ENCODE results near the gene AMDHD2. TPM values are rescaled to one million over a fixed set of nuclear protein-coding genes. Genes with fewer than 3 reads are reported as not detected.

Gene AMDHD2
- total and polyA plus RNA-seq, 2 of the 13 experiments (the other 11 are each of a cell fraction or from before 2014, with no cell fraction given), result 33.5 to 39.1 TPM

- TF ChIP-seq GTF3A (CRISPR knock-in tag; conservative IDR thresholded peaks at IDR 0.05) (no peak), ZKSCAN5 (CRISPR knock-in tag; IDR thresholded peaks at IDR 0.05) (no peak), SUZ12 (IDR thresholded peaks at IDR 0.05; ENCODE audit: low read depth, low read length) (no peak), ELF3 (CRISPR knock-in tag; IDR thresholded peaks at IDR 0.05) (no peak), HNRNPUL1 (IDR thresholded peaks at IDR 0.05; ENCODE audit: low read depth, low read length) (no peak), ZNF329 (CRISPR knock-in tag; IDR thresholded peaks at IDR 0.05; ENCODE audit: low read depth) (no peak), ZFX (CRISPR knock-in tag; IDR thresholded peaks at IDR 0.05; ENCODE audit: low read depth) (peak; percentile 78), ZNF878 (CRISPR knock-in tag; IDR thresholded peaks at IDR 0.05) (no peak), DNMT1 (CRISPR knock-in tag; IDR thresholded peaks at IDR 0.05) (no peak), ZFP37 (CRISPR knock-in tag; IDR thresholded peaks at IDR 0.05; ENCODE audit: borderline replicate concordance) (no peak), AGO2 (optimal IDR thresholded peaks at IDR 0.05; ENCODE audit: low read depth, low read length) (no peak), ZNF746 (CRISPR knock-in tag; IDR thresholded peaks at IDR 0.05) (no peak; the same call in 1 of the 2 replicates), FOXP4 (CRISPR knock-in tag; IDR thresholded peaks at IDR 0.05) (peak; percentile 34; the same call in 1 of the 2 replicates), SALL1 (CRISPR knock-in tag; IDR thresholded peaks at IDR 0.05) (peak; percentile 39), ZBTB21 (CRISPR knock-in tag; IDR thresholded peaks at IDR 0.05) (peak; percentile 92), ZNF773 (CRISPR knock-in tag; IDR thresholded peaks at IDR 0.05; ENCODE audit: borderline replicate concordance) (0 out of 2 replicates have a peak, but pooled peaks have one; percentile 64), U2AF2 (IDR thresholded peaks at IDR 0.05; ENCODE audit: low read depth, low read length) (no peak), ZNF292 (CRISPR knock-in tag; IDR thresholded peaks at IDR 0.05; ENCODE audit: borderline replicate concordance, low read depth) (0 out of 2 replicates have a peak, but pooled peaks have one; percentile 27), ATF3 (CRISPR knock-in tag; IDR thresholded peaks at IDR 0.05) (peak; percentile 23; the same call in 1 of the 2 replicates), ZNF280D (CRISPR knock-in tag; IDR thresholded peaks at IDR 0.05) (peak; percentile 2; the same call in 1 of the 2 replicates), ZNF569 (CRISPR knock-in tag; IDR thresholded peaks at IDR 0.05; ENCODE audit: borderline replicate concordance) (no peak), ZNF33B (CRISPR knock-in tag; IDR thresholded peaks at IDR 0.05) (no peak), GLMP (CRISPR knock-in tag; IDR thresholded peaks at IDR 0.05; ENCODE audit: borderline replicate concordance) (no peak)
Measured at GRCh38 chr16:2513405-2514332, 6.5 kb upstream of the AMDHD2 start, which contains the start of gene ATP6V0C (continued).
